GM18499 (cell line): ENCODE measurements around the gene LOXHD1.

Experiments used
- ATAC-seq: cut with Tn5 transposase; IDR thresholded peaks from one replicate; pipeline ENCODE4 v1.9.1; 2021; ENCODE audit warnings: moderate number of reproducible peaks; ENCODE audit not compliant: insufficient read depth, unreplicated experiment

LOXHD1 gene

DNA sequence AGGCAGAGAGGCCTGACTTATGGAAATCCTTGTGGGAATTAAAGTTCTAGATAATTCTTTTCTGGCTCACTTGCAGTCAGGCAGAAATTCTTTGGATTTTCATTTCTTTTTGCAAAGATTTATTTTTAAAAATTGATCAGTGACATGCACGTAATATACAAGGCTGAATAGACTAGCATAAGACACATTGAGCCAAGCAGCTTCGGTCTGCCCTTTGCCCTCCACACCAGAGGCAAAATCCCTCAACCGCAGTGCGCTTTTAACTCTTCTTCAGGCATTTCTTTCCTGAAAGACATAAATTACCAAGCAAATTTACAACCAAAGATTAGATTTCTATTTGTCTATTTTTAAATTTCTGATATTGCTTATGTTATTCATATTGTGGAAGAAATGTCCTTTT lies 227.9 kb downstream of the LOXHD1 start:
- no peak for ATAC-seq

DNA sequence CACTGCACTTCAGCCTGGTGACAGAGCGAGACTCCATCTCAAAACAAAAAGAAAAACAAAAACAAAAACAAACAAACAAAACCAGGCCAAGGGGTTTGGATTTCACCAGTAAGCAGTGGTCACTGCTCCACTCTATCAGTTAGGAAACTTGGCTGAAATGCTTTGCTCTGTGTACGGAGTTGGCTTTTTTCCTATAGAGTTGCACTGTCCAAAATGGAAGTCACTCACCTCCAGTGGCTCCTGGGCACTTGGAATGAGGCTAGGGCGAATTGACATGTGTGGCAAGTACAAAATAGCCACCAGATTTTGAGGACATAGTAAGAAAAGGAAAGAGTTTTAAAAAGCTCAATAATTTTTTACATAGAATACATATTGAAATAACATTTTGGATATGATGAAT lies 228.7 kb downstream of the LOXHD1 start:
- ATAC-seq, result no peak

DNA sequence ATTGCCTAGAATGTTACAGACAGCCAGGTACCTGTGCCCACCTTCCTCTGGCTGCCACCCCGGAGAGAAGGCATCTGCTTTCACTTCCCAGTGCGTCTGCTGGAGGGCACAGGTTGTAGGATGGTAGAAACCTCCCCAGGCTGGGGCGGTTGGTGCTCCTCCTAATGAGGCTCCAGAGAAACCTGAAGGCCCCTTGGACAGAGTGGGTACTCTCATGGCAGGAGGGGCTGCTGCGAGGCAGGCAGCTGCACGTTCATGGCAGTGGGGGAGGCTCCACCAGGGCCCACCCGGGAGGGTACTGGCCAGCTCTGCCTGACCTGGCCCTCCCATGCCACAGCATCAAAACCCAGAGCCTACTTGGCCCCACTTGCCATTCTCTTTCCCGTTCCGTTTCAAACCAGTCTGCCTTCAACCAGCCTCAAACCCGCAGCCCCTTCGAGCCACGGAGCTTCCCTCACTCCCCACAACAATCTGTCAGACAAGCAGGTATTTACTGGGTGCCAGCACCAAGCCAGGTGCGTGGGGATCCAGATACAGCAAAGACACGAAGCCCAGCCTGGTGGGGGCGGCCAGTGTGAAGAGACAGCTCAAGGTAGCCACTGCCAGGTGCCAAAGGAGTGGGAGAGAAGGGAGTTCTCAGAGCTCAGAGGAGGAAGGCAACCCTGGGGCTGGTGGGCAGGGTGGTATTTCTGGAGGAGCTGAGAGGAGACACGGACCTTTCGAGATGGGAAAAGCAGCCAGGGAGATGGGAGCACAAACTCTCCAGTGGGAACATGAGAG lies 229.6 kb downstream of the LOXHD1 start:
- ATAC-seq, result no peak
